CD4-positive, alpha-beta T cell treated with Interleukin-10 for 1 hour (primary cell): Measurements from ENCODE around the gene USF3.

Experiments used
- DNase-seq: peaks from one replicate; pipeline ENCODE4 v3.0.0-alpha.2; 2020

The USF3 gene

GRCh38 chr3:113601240-113601639 lies 95.2 kb downstream of the USF3 start:
- no peak for DNase-seq

DNA sequence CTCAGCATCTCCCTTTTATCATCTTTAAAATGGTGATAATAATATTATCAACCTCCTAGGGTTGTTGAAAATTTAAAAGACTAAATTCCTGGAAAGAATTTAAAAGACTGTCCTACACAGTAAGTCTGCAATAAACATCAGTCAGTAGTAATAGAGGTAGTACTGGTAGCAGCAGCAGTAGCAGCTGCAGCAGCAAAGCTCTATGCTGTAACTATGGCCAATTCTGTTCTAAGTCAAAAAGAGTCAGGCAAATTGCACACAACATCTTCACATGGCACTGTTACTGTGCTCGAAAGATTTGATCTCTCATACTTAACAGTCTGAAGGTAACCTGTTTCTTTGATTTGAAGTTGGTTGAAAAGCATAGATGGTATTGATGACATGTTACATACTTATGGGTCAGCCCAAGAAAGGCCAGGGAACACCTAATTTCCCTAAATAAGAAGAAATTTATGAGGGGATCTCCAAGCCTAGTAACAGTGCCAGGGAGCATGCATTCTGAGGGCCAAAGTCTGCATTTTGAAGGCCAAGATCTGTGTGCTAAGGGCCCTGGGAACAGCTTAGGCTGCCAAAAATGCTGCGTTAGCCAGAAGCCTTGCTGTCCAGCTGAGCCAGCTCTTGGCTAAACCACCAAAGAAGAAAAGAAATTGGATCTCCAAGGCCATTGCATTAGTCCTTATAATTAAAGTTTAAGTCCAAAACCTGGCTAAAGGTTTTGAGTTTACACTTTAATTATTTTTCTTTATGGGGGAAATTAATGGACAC lies 95.8 kb downstream of the USF3 start:
- DNase-seq, result no peak
